Glutamatergic neuron (in vitro differentiated cells): ENCODE data around the gene ABCC10. TPM values are rescaled to one million over a fixed set of nuclear protein-coding genes. Genes with fewer than 3 reads are reported as not detected.

Source experiments
- DNase-seq: peaks from one replicate; pipeline ENCODE4 v3.0.0; 2022
- H3K27ac Mint-ChIP-seq: one replicate; pipeline ENCODE4 v1.8.0; 2020; ENCODE audit warnings: mild to moderate bottlenecking, mixed read lengths, inconsistent platforms; ENCODE audit not compliant: unreplicated experiment
- H3K27me3 Mint-ChIP-seq: one replicate; pipeline ENCODE4 v1.8.0; 2020; ENCODE audit warnings: mild to moderate bottlenecking, moderate library complexity, mixed read lengths, inconsistent platforms; ENCODE audit not compliant: unreplicated experiment
- H3K36me3 Mint-ChIP-seq: one replicate; pipeline ENCODE4 v1.8.0; 2020; ENCODE audit warnings: mild to moderate bottlenecking, mixed read lengths, inconsistent platforms; ENCODE audit not compliant: unreplicated experiment
- H3K4me1 Mint-ChIP-seq: one replicate; pipeline ENCODE4 v1.8.0; 2020; ENCODE audit warnings: mild to moderate bottlenecking, low read depth, mixed read lengths, inconsistent platforms; ENCODE audit not compliant: unreplicated experiment
- H3K4me3 Mint-ChIP-seq: one replicate; pipeline ENCODE4 v1.8.0; 2020; ENCODE audit warnings: mild to moderate bottlenecking, mixed read lengths, inconsistent platforms; ENCODE audit not compliant: unreplicated experiment
- H3K9me3 Mint-ChIP-seq: one replicate; pipeline ENCODE4 v1.8.0; 2020; ENCODE audit warnings: mild to moderate bottlenecking, moderate library complexity, mixed read lengths, inconsistent platforms; ENCODE audit not compliant: unreplicated experiment
- CTCF ChIP-seq: fragments of 200-600 bp; sonication (generic); IDR thresholded peaks from one replicate; pipeline ENCODE4 v1.5.0; 2021; ENCODE audit not compliant: partially characterized antibody, unreplicated experiment
- total RNA-seq: library from RNA; stranded (reverse); fragmentation: NEBNext Ultra II Directional; extraction: Animal tissue kit (Norgen Biotek cat#: 25700); gene quantifications from one replicate; pipeline ENCODE4 v1.2.1, GENCODE V29; 2021; ENCODE audit not compliant: unreplicated experiment

ABCC10 gene
- total RNA-seq, 1 donor from 2014 or later: 94.8 TPM

- Mint-ChIP-seq H3K27me3 (no peaks in the 10 kb centered on the region), H3K4me3 (peak overlapping the region; percentile 98), H3K4me1 (peaks cover 26% of the 10 kb centered on the region), H3K27ac (peak overlapping the region; percentile 69), H3K36me3 (no peaks in the 10 kb centered on the region), H3K9me3 (peaks cover 6% of the 10 kb centered on the region)
- DNase-seq: no peak
- TF ChIP-seq CTCF: no peak
Measured at GRCh38 chr6:43476746-43477145, 49.4 kb downstream of the ABCC10 start.

- H3K27me3 Mint-ChIP-seq: no peaks in the 10 kb centered on the region
- H3K27ac Mint-ChIP-seq: peak within 1 kb of the TSS; percentile 69
- TF ChIP-seq CTCF: no peak
- DNase-seq: peak; percentile 97
- peaks cover 29% of the 10 kb centered on the region for H3K4me1 Mint-ChIP-seq
- peaks cover 6% of the 10 kb centered on the region for H3K9me3 Mint-ChIP-seq
- peak within 1 kb of the TSS; percentile 98 for H3K4me3 Mint-ChIP-seq
- no peaks in the 10 kb centered on the region for H3K36me3 Mint-ChIP-seq
Measured at GRCh38 chr6:43477235-43478007, 50.1 kb downstream of the ABCC10 start, which contains the start of gene TJAP1. Gene TJAP1, plus strand, starts transcription at chr6:43477570. Its CDS starts 21,432 bp downstream, at chr6:43499002.

- H3K4me1 Mint-ChIP-seq: peaks cover 29% of the 10 kb centered on the region
- H3K4me3 Mint-ChIP-seq: peak overlapping the region; percentile 98
- TF ChIP-seq CTCF: no peak
- H3K9me3 Mint-ChIP-seq: peaks cover 6% of the 10 kb centered on the region
- H3K27me3 Mint-ChIP-seq: no peaks in the 10 kb centered on the region
- H3K27ac Mint-ChIP-seq: peak overlapping the region; percentile 69
- DNase-seq: no peak
- H3K36me3 Mint-ChIP-seq: no peaks in the 10 kb centered on the region
Measured at GRCh38 chr6:43478008-43478372, 50.6 kb downstream of the ABCC10 start.

GRCh38 chr6:43481075-43481474 lies 53.7 kb downstream of the ABCC10 start:
- Mint-ChIP-seq H3K27ac (no peak overlapping the region), H3K36me3 (no peaks in the 10 kb centered on the region), H3K9me3 (no peaks in the 10 kb centered on the region), H3K4me3 (no peak overlapping the region), H3K4me1 (peaks cover 26% of the 10 kb centered on the region), H3K27me3 (no peaks in the 10 kb centered on the region)
- DNase-seq: no peak
- TF ChIP-seq CTCF: no peak

- no peaks in the 10 kb centered on the region for H3K36me3 Mint-ChIP-seq
- no peak for DNase-seq
- no peak overlapping the region for H3K27ac Mint-ChIP-seq
- H3K4me3 Mint-ChIP-seq: no peak overlapping the region
- H3K4me1 Mint-ChIP-seq: peaks cover 22% of the 10 kb centered on the region
- TF ChIP-seq CTCF: no peak
- no peaks in the 10 kb centered on the region for H3K27me3 Mint-ChIP-seq
- H3K9me3 Mint-ChIP-seq: no peaks in the 10 kb centered on the region
Measured at GRCh38 chr6:43481591-43482236, 54.4 kb downstream of the ABCC10 start.
